Kidney (tissue), 14 donors: ENCODE measurements around the gene SFTPA1. TPM values are rescaled to one million over a fixed set of nuclear protein-coding genes. Genes with fewer than 3 reads are reported as not detected.
A peak's percentile ranks its signal among the peaks of the same experiment; 100 is the strongest.
"Not testable (repeated sequence)": the region's sequence is repeated elsewhere in the genome, so short reads cannot be mapped to it uniquely, and the experiment has no call there.

ENCODE experiments used
- DNase-seq, 5 donors: peaks; one replicate each; pipeline ENCODE4 v3.0.0-alpha.2; 2013 to 2020
- FAIRE-seq: peaks from 2 replicates; lab custom pipeline; 2012; peaks lifted over from hg19 to GRCh38; lab: Jason Lieb, UNC
- H3K27ac ChIP-seq, 2 donors: one replicate each; pipeline ENCODE4 v1.7.0; 2013; ENCODE audit warnings: low read depth in 2 of 2, low read length in 2 of 2, inconsistent platforms in 1 of 2
- H3K27me3 ChIP-seq: one replicate; pipeline ENCODE4 v1.7.1; 2013; ENCODE audit warnings: low read length, inconsistent platforms; ENCODE audit not compliant: control insufficient read depth, insufficient read depth
- H3K36me3 ChIP-seq, 3 donors: one replicate each; pipeline versions ENCODE4 v1.7.0 to v1.7.1; 2013; ENCODE audit warnings: low read length in 3 of 3, control low read depth in 1 of 3, inconsistent platforms in 1 of 3; ENCODE audit not compliant: insufficient read depth in 3 of 3, control insufficient read depth in 2 of 3
- H3K4me1 ChIP-seq, 3 donors: one replicate each; pipeline versions ENCODE4 v1.7.0 to v1.7.1; 2013; ENCODE audit warnings: low read length in 3 of 3, inconsistent platforms in 1 of 3, low read depth in 1 of 3; ENCODE audit not compliant: control insufficient read depth in 2 of 3, insufficient read depth in 2 of 3
- H3K4me3 ChIP-seq, 3 donors: one replicate each; pipeline versions ENCODE4 v1.7.0 to v1.8.1; 2013; ENCODE audit warnings: low read length in 3 of 3, control low read depth in 1 of 3, inconsistent platforms in 1 of 3
- H3K9ac ChIP-seq, 3 donors: one replicate each; pipeline versions ENCODE4 v1.7.0 to v1.7.1; 2013; ENCODE audit warnings: low read length in 3 of 3, control low read depth in 1 of 3, inconsistent platforms in 1 of 3
- H3K9me3 ChIP-seq, 3 donors: one replicate each; pipeline versions ENCODE4 v1.7.0 to v1.7.1; 2013; ENCODE audit warnings: low read length in 3 of 3, control low read depth in 1 of 3, inconsistent platforms in 1 of 3; ENCODE audit not compliant: control insufficient read depth in 2 of 3, insufficient read depth in 1 of 3
- CTCF ChIP-seq: IDR thresholded peaks from 3 replicates; pipeline ENCODE4 v1.5.1; 2012; ENCODE audit warnings: mild to moderate bottlenecking, moderate library complexity, borderline replicate concordance; ENCODE audit not compliant: insufficient read depth; ENCODE audit errors: extremely low read depth
- intact Hi-C: fragments of 100-400 bp; cut with DNase I; formaldehyde crosslinking; loops from one replicate; pipeline ENCODE4 v1.11.1; 2022
- polyA plus RNA-seq: library from polyadenylated mRNA; stranded (reverse); fragments of 350-450 nt; fragmentation: Illumina TruSeq; extraction: RNeasy Lipid Tissue Mini Kit (QIAGEN cat#74804); gene quantifications from one replicate; pipeline ENCODE4 v1.2.3, GENCODE V29; 2014; ENCODE audit warnings: low read depth, low replicate concordance; ENCODE audit not compliant: insufficient read depth
- total RNA-seq: library from RNA; stranded (reverse); fragmentation: NEBNext Ultra II Directional; extraction: Animal tissue kit (Norgen Biotek cat#: 25700); gene quantifications from one replicate; pipeline ENCODE4 v1.2.1, GENCODE V29; 2021
- donor health status: control.
- donor health status: control.
- donor health status: control.
- donor health status: control.
- donor health status: control.
- donor health status: DM: yes; HTN: yes; CAD: no.
- donor health status: Normal renal cell carcinoma (clear cell type).

The SFTPA1 gene
- total and polyA plus RNA-seq, 2 donors from 2014 or later = not detected

GRCh38 chr10:79563426-79563825, 47.3 kb upstream of the SFTPA1 start:
- no peak for TF ChIP-seq CTCF

GRCh38 chr10:79570624-79571023, 40.1 kb upstream of the SFTPA1 start:
- H3K9ac ChIP-seq, DNase-seq, H3K4me1 ChIP-seq, H3K27me3 ChIP-seq, H3K36me3 ChIP-seq, H3K9me3 ChIP-seq, H3K4me3 ChIP-seq, intact Hi-C loops, H3K27ac ChIP-seq, FAIRE-seq: not testable (repeated sequence)

More at GRCh38 chr10:79563426-79563825, 47.3 kb upstream of the SFTPA1 start:
- FAIRE-seq (no peak), DNase-seq (no peak)
- H3K36me3 ChIP-seq = no peaks in the 10 kb centered on the region
- H3K27me3 ChIP-seq = no peaks in the 10 kb centered on the region
- intact Hi-C loops = no loop called here
- H3K9me3 ChIP-seq = no peaks in the 10 kb centered on the region
- no peak overlapping the region for H3K4me3 ChIP-seq
- no peak overlapping the region for H3K9ac ChIP-seq
- peaks cover 0 to 2% (median 0%) of the 10 kb centered on the region in 3 donors for H3K4me1 ChIP-seq
- no peak overlapping the region for H3K27ac ChIP-seq

- Histone ChIP-seq H3K36me3 (no peaks in the 10 kb centered on the region), H3K4me1 (no peaks in the 10 kb centered on the region), H3K27ac (no peak overlapping the region), H3K9me3 (no peaks in the 10 kb centered on the region), H3K4me3 (no peak overlapping the region), H3K9ac (no peak overlapping the region), H3K27me3 (no peaks in the 10 kb centered on the region)
- intact Hi-C loops = no loop called here
- DNase-seq (no peak), FAIRE-seq (peak; percentile 54)
- no peak for TF ChIP-seq CTCF
These were observed 31.4 kb upstream of the SFTPA1 start for GRCh38 chr10:79579361-79579760.

GRCh38 chr10:79581044-79581443, 29.7 kb upstream of the SFTPA1 start:
- DNase-seq (no peak), FAIRE-seq (no peak)
- no peak for TF ChIP-seq CTCF
- H3K9ac ChIP-seq = no peak overlapping the region
- no peaks in the 10 kb centered on the region for H3K4me1 ChIP-seq
- H3K9me3 ChIP-seq = no peaks in the 10 kb centered on the region
- H3K36me3 ChIP-seq = no peaks in the 10 kb centered on the region
- intact Hi-C loops = no loop called here
- no peak overlapping the region for H3K27ac ChIP-seq
- H3K4me3 ChIP-seq = no peak overlapping the region
- no peaks in the 10 kb centered on the region for H3K27me3 ChIP-seq
